ENCODE data around the gene EXOC3.

Gene EXOC3

DNA sequence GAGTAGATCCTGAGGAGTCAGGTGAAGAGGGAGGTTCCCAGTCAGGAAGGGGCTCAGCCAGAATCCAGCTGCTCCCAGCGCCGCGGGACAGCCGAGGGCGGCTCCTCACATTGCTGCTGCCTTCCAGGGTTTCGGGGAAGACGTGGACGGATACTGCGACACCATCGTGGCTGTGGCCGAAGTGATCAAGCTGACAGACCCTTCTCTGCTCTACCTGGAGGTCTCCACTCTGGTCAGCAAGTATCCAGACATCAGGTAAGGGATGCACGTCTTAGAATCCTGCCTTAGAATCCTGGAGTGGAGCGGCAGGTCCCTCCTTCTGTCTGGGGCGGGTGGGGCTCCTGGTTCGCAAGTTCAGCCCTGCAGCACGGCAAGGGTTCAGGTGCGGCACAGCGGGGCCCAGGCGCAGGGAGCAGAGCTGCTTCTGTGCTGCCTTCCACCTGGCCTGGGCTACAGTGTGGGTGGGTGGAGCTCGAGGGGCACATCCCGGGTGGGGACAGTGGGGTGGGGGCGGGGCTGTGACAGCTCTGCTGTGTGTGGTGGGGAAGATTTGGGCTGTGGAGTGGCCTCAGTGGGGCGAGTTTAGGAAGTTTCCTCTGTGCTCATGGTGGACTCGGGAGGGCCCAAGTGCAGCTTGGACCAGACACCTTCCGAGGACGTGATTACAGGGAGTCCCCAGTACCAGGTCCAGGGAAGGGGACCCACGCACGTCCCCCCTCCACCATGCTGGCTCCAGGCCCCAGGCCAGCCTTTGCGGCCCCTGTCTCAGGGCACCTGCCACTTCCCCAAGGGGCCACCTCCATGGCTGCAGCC is 22.8 kb downstream of the EXOC3 start:
- no peak for DNase-seq (ENCODE audit: low read depth)
- no peak overlapping the region for H3K4me3 ChIP-seq (ENCODE audit: low read depth, low read length)
- TF ChIP-seq CTCF (conservative IDR thresholded peaks at IDR 0.05; ENCODE audit: low read depth, low read length) = no peak

GRCh38 chr5:466661-467310 is 23.8 kb downstream of the EXOC3 start:
- no peak overlapping the region for H3K4me3 ChIP-seq (ENCODE audit: low read depth, low read length)
- DNase-seq (ENCODE audit: low read depth) = no peak
- no peak for TF ChIP-seq CTCF (conservative IDR thresholded peaks at IDR 0.05; ENCODE audit: low read depth, low read length)

DNA sequence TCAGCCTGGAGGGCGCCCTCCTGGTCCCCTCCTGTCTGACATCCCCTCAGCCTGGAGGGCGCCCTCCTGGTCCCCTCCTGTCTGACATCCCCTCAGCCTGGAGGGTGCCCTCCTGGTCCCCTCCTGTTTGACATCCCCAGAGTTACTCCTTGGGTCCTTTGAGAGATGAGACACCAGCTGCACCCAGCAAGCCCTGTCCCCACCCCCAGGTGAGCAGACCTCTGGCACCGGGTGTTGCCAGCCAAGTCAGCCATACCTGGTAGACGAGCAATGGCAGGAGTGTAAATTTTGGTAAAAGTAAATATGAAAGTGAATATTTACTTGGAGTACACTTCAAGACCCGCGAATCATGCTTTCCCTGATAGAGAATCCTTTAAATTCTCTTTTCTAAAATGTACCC is 25.4 kb downstream of the EXOC3 start:
- TF ChIP-seq CTCF (conservative IDR thresholded peaks at IDR 0.05; ENCODE audit: low read depth, low read length) = no peak
- no peak for DNase-seq (ENCODE audit: low read depth)
- H3K4me3 ChIP-seq (ENCODE audit: low read depth, low read length) = no peak overlapping the region

DNA sequence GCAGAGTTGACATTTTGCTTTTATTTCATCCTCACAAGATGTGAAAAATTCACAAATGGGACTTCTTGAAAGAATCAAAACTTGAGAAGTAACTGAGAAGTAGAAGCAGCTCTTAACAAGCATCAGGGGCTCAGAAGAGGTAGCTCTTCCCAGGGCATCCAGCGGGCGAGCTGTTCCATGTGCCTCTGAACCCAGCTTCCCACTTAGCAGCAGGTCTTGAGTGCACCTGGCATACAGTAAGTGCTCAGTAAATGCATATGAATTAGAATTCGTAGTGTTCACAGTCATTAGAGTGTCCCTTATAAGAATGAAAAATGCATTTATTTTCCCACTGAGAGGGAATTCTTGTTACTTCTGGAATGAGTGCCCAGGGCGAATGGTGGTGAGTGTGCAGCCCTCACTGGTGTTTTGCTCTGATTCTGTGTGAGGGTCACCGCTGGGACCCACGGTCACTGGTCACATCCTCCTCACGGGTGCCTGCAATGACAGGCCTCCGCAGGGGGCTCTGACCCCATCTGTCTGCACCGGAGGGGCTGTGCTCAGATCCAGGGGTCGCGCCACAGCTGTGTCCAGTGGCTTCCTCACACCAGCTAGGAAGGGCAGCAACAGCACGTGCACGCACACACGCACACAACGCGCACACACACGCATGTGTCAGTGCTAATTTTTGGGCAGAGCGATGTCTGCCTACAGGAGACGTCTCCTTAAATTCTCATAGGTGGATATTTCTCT is 26.9 kb downstream of the EXOC3 start:
- DNase-seq (ENCODE audit: low read depth) = no peak
- TF ChIP-seq CTCF (conservative IDR thresholded peaks at IDR 0.05; ENCODE audit: low read depth, low read length) = no peak
- no peak overlapping the region for H3K4me3 ChIP-seq (ENCODE audit: low read depth, low read length)

GRCh38 chr5:470961-471749 is 28.2 kb downstream of the EXOC3 start:
- DNase-seq (ENCODE audit: low read depth) = no peak
- TF ChIP-seq CTCF (conservative IDR thresholded peaks at IDR 0.05; ENCODE audit: low read depth, low read length) = no peak
- no peak overlapping the region for H3K4me3 ChIP-seq (ENCODE audit: low read depth, low read length)

GRCh38 chr5:471750-472058 is 28.7 kb downstream of the EXOC3 start:
- H3K4me3 ChIP-seq (ENCODE audit: low read depth, low read length) = peak overlapping the region; percentile 70
- no peak for TF ChIP-seq CTCF (conservative IDR thresholded peaks at IDR 0.05; ENCODE audit: low read depth, low read length)
- DNase-seq (ENCODE audit: low read depth) = no peak
